Neuronal stem cell (in vitro differentiated cells): ENCODE data around the gene AUTS2.

Experiments
- DNase-seq: peaks from one replicate; pipeline ENCODE4 v3.0.0-alpha.2; 2013; ENCODE audit warnings: low spot score
- H2AFZ ChIP-seq: one replicate; pipeline ENCODE4 v1.6.1; 2013; ENCODE audit warnings: mild to moderate bottlenecking, low read length, inconsistent platforms
- H2AK5ac ChIP-seq: 2 replicates; pipeline ENCODE4 v1.6.1; 2013; ENCODE audit warnings: low read depth, mild to moderate bottlenecking, inconsistent platforms, low read length, moderate library complexity, mixed read lengths
- H2BK120ac ChIP-seq: 2 replicates; pipeline ENCODE4 v1.6.1; 2013; ENCODE audit warnings: low read depth, mild to moderate bottlenecking, inconsistent platforms, low read length, moderate library complexity, mixed read lengths
- H2BK12ac ChIP-seq: one replicate; pipeline ENCODE4 v1.6.1; 2013; ENCODE audit warnings: low read length, inconsistent platforms
- H2BK15ac ChIP-seq: 2 replicates; pipeline ENCODE4 v1.6.1; 2013; ENCODE audit warnings: mild to moderate bottlenecking, low read length, inconsistent platforms, mixed read lengths
- H2BK5ac ChIP-seq: one replicate; pipeline ENCODE4 v1.6.1; 2013; ENCODE audit warnings: inconsistent platforms, mild to moderate bottlenecking, low read length, moderate library complexity
- H3K14ac ChIP-seq: one replicate; pipeline ENCODE4 v1.6.1; 2013; ENCODE audit warnings: low read length, inconsistent platforms
- H3K18ac ChIP-seq: 2 replicates; pipeline ENCODE4 v1.6.1; 2013; ENCODE audit warnings: low read length, inconsistent platforms
- H3K23ac ChIP-seq: 2 replicates; pipeline ENCODE4 v1.6.1; 2013; ENCODE audit warnings: low read depth, mild to moderate bottlenecking, mixed read lengths, low read length, inconsistent platforms; ENCODE audit not compliant: poor library complexity
- H3K27ac ChIP-seq: replicated peaks from 3 replicates; pipeline ENCODE4 v1.5.1; 2013; ENCODE audit warnings: low read length, inconsistent platforms
- H3K27me3 ChIP-seq, 3 experiments: 2 replicates each; pipeline ENCODE4 v1.6.1; 2013; ENCODE audit warnings: low read length in 3 of 3, mild to moderate bottlenecking in 2 of 3, inconsistent platforms in 1 of 3, low read depth in 1 of 3, mixed read lengths in 1 of 3, moderate library complexity in 1 of 3; ENCODE audit not compliant: control insufficient read depth in 3 of 3, insufficient read depth in 3 of 3
- H3K36me3 ChIP-seq, 2 donors: replicated peaks in 1 of 2; 2 replicates each; pipeline ENCODE4 v1.6.1; 2013; ENCODE audit warnings: low read length in 2 of 2; ENCODE audit not compliant: control insufficient read depth in 2 of 2, insufficient read depth in 2 of 2
- H3K4ac ChIP-seq: 2 replicates; pipeline ENCODE4 v1.6.1; 2013; ENCODE audit warnings: inconsistent platforms, mild to moderate bottlenecking, low read length, moderate library complexity
- H3K4me1 ChIP-seq, 2 donors: 1 replicate in 1 of 2; 2 replicates in 1 of 2; pipeline ENCODE4 v1.6.1; 2013; ENCODE audit warnings: low read length in 2 of 2, low read depth in 1 of 2; ENCODE audit not compliant: control insufficient read depth in 2 of 2, insufficient read depth in 1 of 2
- H3K4me2 ChIP-seq: one replicate; pipeline ENCODE4 v1.6.1; 2013; ENCODE audit warnings: mild to moderate bottlenecking, low read length, inconsistent platforms; ENCODE audit not compliant: insufficient read depth, poor library complexity, severe bottlenecking
- H3K4me3 ChIP-seq, 2 donors: 2 replicates each; pipeline ENCODE4 v1.5.1; 2013; ENCODE audit warnings: low read length in 2 of 2, mild to moderate bottlenecking in 2 of 2, inconsistent platforms in 1 of 2, moderate library complexity in 1 of 2
- H3K79me1 ChIP-seq: one replicate; pipeline ENCODE4 v1.6.1; 2013; ENCODE audit warnings: low read depth, mild to moderate bottlenecking, inconsistent platforms, low read length, moderate library complexity
- H3K9ac ChIP-seq: one replicate; pipeline ENCODE4 v1.6.1; 2013; ENCODE audit warnings: mild to moderate bottlenecking, low read depth, low read length, inconsistent platforms; ENCODE audit not compliant: poor library complexity
- H3K9me3 ChIP-seq, 2 donors: replicated peaks in 1 of 2; 2 replicates each; pipeline versions ENCODE3 to v1.6.1; 2013; ENCODE audit warnings: low read length in 2 of 2, mild to moderate bottlenecking in 2 of 2, inconsistent platforms in 1 of 2, low read depth in 1 of 2, mixed read lengths in 1 of 2, moderate library complexity in 1 of 2; ENCODE audit not compliant: control insufficient read depth in 2 of 2, insufficient read depth in 1 of 2
- H4K8ac ChIP-seq: one replicate; pipeline ENCODE4 v1.6.1; 2013; ENCODE audit warnings: low read depth, mild to moderate bottlenecking, inconsistent platforms, low read length, moderate library complexity
- H4K91ac ChIP-seq: one replicate; pipeline ENCODE4 v1.6.1; 2013; ENCODE audit warnings: low read length, low read depth, mild to moderate bottlenecking, inconsistent platforms; ENCODE audit not compliant: poor library complexity
- WGBS, 2 donors: extraction: QIAGEN DNeasy Blood & Tissue Kit; methylation state at CpG; one replicate each; pipeline ENCODE4 v1.1.7; 2013; ENCODE audit warnings: missing lambda C conversion rate in 2 of 2, mixed read lengths in 1 of 2; ENCODE audit not compliant: insufficient read length in 2 of 2, insufficient replicate concordance in 1 of 2; ENCODE audit errors: extremely low coverage in 2 of 2; 5-methylcytosine and 5-hydroxymethylcytosine counted together

Gene AUTS2

GRCh38 chr7:69625238-69625637 is 27.0 kb downstream of the AUTS2 start:
- Histone ChIP-seq H3K79me1 (no peaks in the 10 kb centered on the region), H3K4ac (no peak overlapping the region), H3K27me3 (peaks cover 0 to 2% (median 0%) of the 10 kb centered on the region in 3 experiments)

DNA sequence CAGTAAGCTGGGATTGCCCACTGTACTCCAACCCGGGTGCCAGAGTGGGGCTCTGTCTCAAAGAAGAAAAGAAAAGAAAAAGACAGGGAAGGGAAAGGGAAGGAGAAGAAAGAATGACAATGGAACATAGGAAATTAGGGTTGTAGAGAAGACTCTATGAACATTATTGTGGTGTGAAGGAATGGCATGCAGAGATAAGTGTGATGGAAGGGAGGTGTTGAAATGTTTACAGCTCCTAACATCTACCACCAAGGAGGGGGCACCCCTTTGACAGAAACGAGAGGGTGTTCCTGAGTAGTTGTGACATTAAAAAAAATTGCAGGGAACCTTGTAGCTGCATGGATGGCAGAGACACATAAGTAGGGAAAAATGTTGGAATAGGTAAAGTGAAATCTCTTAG is 27.5 kb downstream of the AUTS2 start:
- H3K4me2 ChIP-seq, result no peak overlapping the region
- H3K4me3 ChIP-seq, result no peak overlapping the region
- H3K4ac ChIP-seq, result no peak overlapping the region
- H3K4me1 ChIP-seq, result peaks cover 10% of the 10 kb centered on the region in 2 donors
- H2BK120ac ChIP-seq, result no peak overlapping the region
- H2AK5ac ChIP-seq, result no peak overlapping the region
- DNase-seq, result no peak
- no peak overlapping the region for H2AFZ ChIP-seq
- no peak overlapping the region for H3K14ac ChIP-seq
- H3K9ac ChIP-seq, result no peak overlapping the region
- H2BK5ac ChIP-seq, result no peak overlapping the region
- H3K18ac ChIP-seq, result no peak overlapping the region
- H3K36me3 ChIP-seq, result no peaks in the 10 kb centered on the region
- no peak overlapping the region for H3K23ac ChIP-seq
- H4K91ac ChIP-seq, result no peak overlapping the region
- no peak overlapping the region for H3K27ac ChIP-seq
- no peak overlapping the region for H2BK15ac ChIP-seq
- H2BK12ac ChIP-seq, result no peak overlapping the region
- H4K8ac ChIP-seq, result no peak overlapping the region
- no peaks in the 10 kb centered on the region for H3K9me3 ChIP-seq
- WGBS, 2 donors, result no CpG with 5 or more reads among the region's 2 CpGs
- H3K27me3 ChIP-seq, result peaks cover 0 to 2% (median 0%) of the 10 kb centered on the region in 3 experiments
- no peaks in the 10 kb centered on the region for H3K79me1 ChIP-seq

More at GRCh38 chr7:69625238-69625637, 27.0 kb downstream of the AUTS2 start:
- H3K4me2 ChIP-seq, result no peak overlapping the region
- H2BK120ac ChIP-seq, result no peak overlapping the region
- no peak overlapping the region for H3K14ac ChIP-seq
- H3K18ac ChIP-seq, result no peak overlapping the region
- DNase-seq, result no peak
- WGBS, 2 donors, result no CpG with 5 or more reads among the region's 6 CpGs
- no peak overlapping the region for H3K27ac ChIP-seq
- no peak overlapping the region for H3K23ac ChIP-seq
- H3K9me3 ChIP-seq, result no peaks in the 10 kb centered on the region
- no peak overlapping the region for H2BK12ac ChIP-seq
- no peak overlapping the region for H3K4me3 ChIP-seq
- no peak overlapping the region for H2AK5ac ChIP-seq
- no peak overlapping the region for H2BK15ac ChIP-seq
- H4K8ac ChIP-seq, result no peak overlapping the region
- H2BK5ac ChIP-seq, result no peak overlapping the region
- H2AFZ ChIP-seq, result no peak overlapping the region
- H3K4me1 ChIP-seq, result peaks cover 7 to 9% of the 10 kb centered on the region in 2 donors
- no peaks in the 10 kb centered on the region for H3K36me3 ChIP-seq
- H3K9ac ChIP-seq, result no peak overlapping the region
- no peak overlapping the region for H4K91ac ChIP-seq

DNA sequence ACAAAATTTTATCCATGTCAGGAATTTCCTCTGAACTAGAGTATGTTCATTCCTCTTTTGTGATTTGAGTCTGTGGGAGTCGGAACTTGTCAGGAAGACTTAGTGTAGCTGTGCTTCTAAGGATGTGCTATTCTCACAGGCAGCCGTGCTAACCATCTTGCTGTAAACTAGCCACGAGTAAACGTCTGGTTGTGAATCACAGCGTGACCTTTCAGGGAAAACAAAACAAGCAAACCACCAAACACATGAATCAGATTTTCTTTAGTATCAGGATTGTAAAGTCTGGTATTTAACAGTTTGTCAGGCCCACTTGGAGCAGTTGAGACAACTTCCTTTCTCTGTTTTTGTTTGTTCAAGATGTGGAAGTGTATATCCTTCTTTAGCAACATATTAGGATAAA is 32.0 kb downstream of the AUTS2 start:
- H3K27ac ChIP-seq, result no peak overlapping the region
- WGBS, 2 donors, result no CpG with 5 or more reads among the region's 5 CpGs

DNA sequence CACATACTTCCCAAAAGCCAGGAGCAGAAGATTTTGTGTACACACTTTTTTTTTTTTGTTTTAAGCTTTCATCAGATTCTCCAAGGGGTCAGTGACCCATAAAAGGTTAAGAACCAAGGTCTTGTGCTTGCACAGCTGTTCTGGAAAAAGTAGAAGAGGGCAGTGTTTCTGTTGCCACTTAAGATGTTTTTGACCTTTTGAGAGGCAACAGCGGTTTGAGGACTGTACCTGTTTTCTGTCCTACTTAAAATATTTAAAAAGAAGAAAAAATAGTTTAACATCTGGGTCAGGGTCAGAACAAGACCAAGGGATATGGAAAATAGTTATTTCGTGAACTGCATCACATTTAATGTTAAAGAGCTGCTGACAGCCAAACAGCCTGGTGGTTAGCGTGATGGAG is 32.9 kb downstream of the AUTS2 start:
- Histone ChIP-seq H3K4me2 (no peak overlapping the region), H3K9ac (no peak overlapping the region), H4K91ac (no peak overlapping the region), H2BK12ac (no peak overlapping the region), H2BK120ac (no peak overlapping the region), H3K27ac (no peak overlapping the region), H4K8ac (no peak overlapping the region), H3K18ac (no peak overlapping the region), H2AFZ (no peak overlapping the region), H3K79me1 (peaks cover 2% of the 10 kb centered on the region), H2BK5ac (no peak overlapping the region), H2AK5ac (no peak overlapping the region), H2BK15ac (no peak overlapping the region), H3K4ac (no peak overlapping the region), H3K36me3 (no peaks in the 10 kb centered on the region), H3K9me3 (no peaks in the 10 kb centered on the region), H3K23ac (no peak overlapping the region), H3K14ac (no peak overlapping the region), H3K27me3 (no peaks in the 10 kb centered on the region), H3K4me1 (peaks cover 6 to 10% of the 10 kb centered on the region in 2 donors), H3K4me3 (no peak overlapping the region)
- no peak for DNase-seq
- WGBS, 2 donors, result no CpG with 5 or more reads among the region's 3 CpGs

More for the DNA sequence above, 32.0 kb downstream of the AUTS2 start:
- H2BK120ac ChIP-seq, result no peak overlapping the region
- no peak overlapping the region for H3K4me2 ChIP-seq
- no peak for DNase-seq
- no peaks in the 10 kb centered on the region for H3K36me3 ChIP-seq
- no peak overlapping the region for H4K91ac ChIP-seq
- no peak overlapping the region for H3K4ac ChIP-seq
- H2AK5ac ChIP-seq, result no peak overlapping the region
- no peak overlapping the region for H3K18ac ChIP-seq
- no peak overlapping the region for H2BK15ac ChIP-seq
- H3K4me3 ChIP-seq, result no peak overlapping the region
- no peak overlapping the region for H2BK5ac ChIP-seq
- no peak overlapping the region for H3K23ac ChIP-seq
- no peak overlapping the region for H3K9ac ChIP-seq
- no peaks in the 10 kb centered on the region for H3K9me3 ChIP-seq
- peaks cover 4 to 6% of the 10 kb centered on the region in 2 donors for H3K4me1 ChIP-seq
- H4K8ac ChIP-seq, result no peak overlapping the region
- H2AFZ ChIP-seq, result no peak overlapping the region
- H3K27me3 ChIP-seq, result no peaks in the 10 kb centered on the region
- no peak overlapping the region for H2BK12ac ChIP-seq
- peaks cover under 1% of the 10 kb centered on the region for H3K79me1 ChIP-seq
- H3K14ac ChIP-seq, result no peak overlapping the region
